Measurements from ENCODE around the gene GPR39. TPM values are rescaled to one million over a fixed set of nuclear protein-coding genes. Genes with fewer than 3 reads are reported as not detected.

GPR39 gene
- total RNA-seq, 1 experiment from 2014 or later: 34.8 TPM

DNA sequence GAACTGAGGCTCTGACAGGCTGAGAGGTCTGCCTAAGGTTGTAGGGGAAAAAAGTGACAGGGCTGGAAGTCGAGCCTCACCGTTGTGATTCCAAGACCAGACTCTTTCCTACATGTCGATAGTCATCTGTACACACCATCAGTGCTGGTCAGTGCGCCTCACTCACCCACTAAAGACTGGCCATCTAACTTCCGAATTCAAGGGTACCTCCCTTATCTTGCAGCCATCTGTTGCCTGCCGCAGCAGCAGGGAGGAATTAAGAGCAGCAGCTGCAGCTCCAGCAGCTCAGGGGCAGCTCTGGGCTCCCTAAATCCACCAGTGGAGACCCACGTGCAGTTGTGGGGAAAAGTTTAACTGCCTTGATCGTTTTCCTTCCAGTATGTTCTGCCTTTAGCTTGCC is 32.6 kb upstream of the GPR39 start:
- Histone ChIP-seq H3K27me3 (ENCODE audit: low read length) (no peaks in the 10 kb centered on the region), H3K9me3 (ENCODE audit: low read length) (no peaks in the 10 kb centered on the region; the same call in 1 of the 2 replicates), H2AFZ (ENCODE audit: low read length) (no peak overlapping the region), H3K27ac (ENCODE audit: low read length) (no peak overlapping the region), H3K9ac (ENCODE audit: low read length) (no peak overlapping the region), H3F3A (ENCODE audit: low read length, unreplicated experiment) (no peaks in the 10 kb centered on the region), H3K79me2 (ENCODE audit: low read length) (no peaks in the 10 kb centered on the region), H3K4me1 (ENCODE audit: insufficient read depth, low read length) (no peaks in the 10 kb centered on the region), H3K36me3 (ENCODE audit: low read depth, low read length) (no peaks in the 10 kb centered on the region), H3K4me3 (ENCODE audit: low read length) (no peak overlapping the region), H4K20me1 (ENCODE audit: low read length) (no peaks in the 10 kb centered on the region), H3K4me2 (ENCODE audit: low read length) (no peak overlapping the region), H3K9me2 (replicated peaks; ENCODE audit: low read length) (no peaks in the 10 kb centered on the region)
- TF ChIP-seq, protein P1, sequence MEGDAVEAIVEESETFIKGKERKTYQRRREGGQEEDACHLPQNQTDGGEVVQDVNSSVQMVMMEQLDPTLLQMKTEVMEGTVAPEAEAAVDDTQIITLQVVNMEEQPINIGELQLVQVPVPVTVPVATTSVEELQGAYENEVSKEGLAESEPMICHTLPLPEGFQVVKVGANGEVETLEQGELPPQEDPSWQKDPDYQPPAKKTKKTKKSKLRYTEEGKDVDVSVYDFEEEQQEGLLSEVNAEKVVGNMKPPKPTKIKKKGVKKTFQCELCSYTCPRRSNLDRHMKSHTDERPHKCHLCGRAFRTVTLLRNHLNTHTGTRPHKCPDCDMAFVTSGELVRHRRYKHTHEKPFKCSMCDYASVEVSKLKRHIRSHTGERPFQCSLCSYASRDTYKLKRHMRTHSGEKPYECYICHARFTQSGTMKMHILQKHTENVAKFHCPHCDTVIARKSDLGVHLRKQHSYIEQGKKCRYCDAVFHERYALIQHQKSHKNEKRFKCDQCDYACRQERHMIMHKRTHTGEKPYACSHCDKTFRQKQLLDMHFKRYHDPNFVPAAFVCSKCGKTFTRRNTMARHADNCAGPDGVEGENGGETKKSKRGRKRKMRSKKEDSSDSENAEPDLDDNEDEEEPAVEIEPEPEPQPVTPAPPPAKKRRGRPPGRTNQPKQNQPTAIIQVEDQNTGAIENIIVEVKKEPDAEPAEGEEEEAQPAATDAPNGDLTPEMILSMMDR (conservative IDR thresholded peaks at IDR 0.05; ENCODE audit: low read depth, low read length): no peak
- TF ChIP-seq EZH2phosphoT487 (IDR thresholded peaks at IDR 0.05; ENCODE audit: borderline replicate concordance, low read length) (no peak), EZH2 (IDR thresholded peaks at IDR 0.05; ENCODE audit: low read length, unreplicated experiment) (no peak)
- intact Hi-C loops (cut with micrococcal nuclease): no loop called here
- ChIA-PET CTCF (no interaction called here), POLR2A (ENCODE audit: unreplicated experiment) (no interaction called here)
- DNase-seq: no peak
- BruUV-seq (replicated peaks): no TSS peak
- no peak for ATAC-seq

DNA sequence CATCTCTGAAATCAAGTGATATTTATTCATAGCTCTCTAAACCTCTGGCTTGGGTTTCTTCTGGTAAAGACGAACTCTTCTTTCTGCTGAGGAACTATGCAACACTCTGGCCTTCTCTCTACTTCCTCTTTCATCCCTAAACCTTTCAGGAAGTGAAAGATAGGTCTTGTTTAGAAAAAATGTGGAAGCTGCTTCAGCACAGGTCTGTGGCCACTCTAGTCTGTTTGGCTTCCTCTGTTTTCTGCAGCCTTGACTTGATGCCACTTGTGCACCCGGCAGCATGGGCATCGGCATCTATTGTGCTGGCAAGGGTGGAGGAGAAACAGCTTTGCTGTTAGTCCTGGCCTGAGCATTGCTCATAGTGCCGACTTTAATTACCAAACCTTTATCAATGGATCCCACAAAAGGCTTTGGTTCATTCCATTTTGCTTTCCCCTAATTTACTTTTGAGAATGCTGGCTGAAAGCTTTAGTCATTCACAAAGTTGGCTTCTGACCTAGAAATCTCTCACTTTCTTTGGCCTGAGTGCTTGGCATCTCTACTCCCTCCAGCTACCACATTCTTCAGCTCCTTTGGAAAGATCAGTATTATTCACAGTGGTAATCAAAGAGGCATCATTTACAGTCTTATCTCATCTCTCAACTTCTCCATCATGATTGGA is 32.0 kb upstream of the GPR39 start:
- intact Hi-C loops (cut with micrococcal nuclease): no loop called here
- Histone ChIP-seq H3K9me2 (replicated peaks; ENCODE audit: low read length) (no peaks in the 10 kb centered on the region), H3K4me2 (ENCODE audit: low read length) (no peak overlapping the region), H3K9me3 (ENCODE audit: low read length) (no peaks in the 10 kb centered on the region; the same call in 1 of the 2 replicates), H3K9ac (ENCODE audit: low read length) (no peak overlapping the region), H3K4me1 (ENCODE audit: insufficient read depth, low read length) (no peaks in the 10 kb centered on the region), H3K36me3 (ENCODE audit: low read depth, low read length) (no peaks in the 10 kb centered on the region), H3K4me3 (ENCODE audit: low read length) (no peak overlapping the region), H3F3A (ENCODE audit: low read length, unreplicated experiment) (no peaks in the 10 kb centered on the region), H3K27me3 (ENCODE audit: low read length) (no peaks in the 10 kb centered on the region), H3K79me2 (ENCODE audit: low read length) (no peaks in the 10 kb centered on the region), H2AFZ (ENCODE audit: low read length) (no peak overlapping the region), H4K20me1 (ENCODE audit: low read length) (no peaks in the 10 kb centered on the region), H3K27ac (ENCODE audit: low read length) (no peak overlapping the region)
- no TSS peak for BruUV-seq (replicated peaks)
- CTCF ChIA-PET: no interaction called here
- no peak for DNase-seq
- POLR2A ChIA-PET (ENCODE audit: unreplicated experiment): no interaction called here
- no peak for TF ChIP-seq EZH2 (IDR thresholded peaks at IDR 0.05; ENCODE audit: low read length, unreplicated experiment)
- TF ChIP-seq EZH2phosphoT487 (IDR thresholded peaks at IDR 0.05; ENCODE audit: borderline replicate concordance, low read length): no peak
- TF ChIP-seq, protein P1 (conservative IDR thresholded peaks at IDR 0.05; ENCODE audit: low read depth, low read length): no peak
- ATAC-seq: no peak

DNA sequence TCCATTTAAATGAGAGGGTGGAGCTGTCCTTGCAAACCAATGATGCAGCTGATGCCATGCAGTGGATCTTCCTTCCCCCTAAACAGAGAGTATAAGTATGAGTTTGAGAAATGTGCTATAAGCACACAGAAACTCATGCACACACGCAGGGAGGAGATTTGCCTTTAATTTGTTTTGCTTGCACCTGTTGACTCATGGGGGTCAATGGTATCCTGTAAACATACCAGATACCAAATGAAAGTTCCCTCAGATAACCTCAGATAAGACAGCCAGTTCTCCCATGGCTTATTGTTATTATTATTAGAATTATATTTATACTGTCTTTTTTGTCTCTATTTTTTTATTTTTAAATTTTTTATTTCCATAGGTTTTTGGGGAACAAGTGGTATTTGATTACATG is 29.5 kb upstream of the GPR39 start:
- no peaks in the 10 kb centered on the region for H3K27me3 ChIP-seq (ENCODE audit: low read length)
- DNase-seq: no peak
- intact Hi-C loops (cut with micrococcal nuclease): no loop called here
- H3F3A ChIP-seq (ENCODE audit: low read length, unreplicated experiment): no peaks in the 10 kb centered on the region
- H3K9me2 ChIP-seq (replicated peaks; ENCODE audit: low read length): no peaks in the 10 kb centered on the region
- no peak overlapping the region for H3K4me3 ChIP-seq (ENCODE audit: low read length)
- H3K27ac ChIP-seq (ENCODE audit: low read length): no peak overlapping the region
- ATAC-seq: no peak
- H3K9me3 ChIP-seq (ENCODE audit: low read length): no peaks in the 10 kb centered on the region
- no peak overlapping the region for H3K9ac ChIP-seq (ENCODE audit: low read length)
- TF ChIP-seq EZH2 (IDR thresholded peaks at IDR 0.05; ENCODE audit: low read length, unreplicated experiment): no peak
- H3K79me2 ChIP-seq (ENCODE audit: low read length): no peaks in the 10 kb centered on the region
- BruUV-seq (replicated peaks): no TSS peak
- ChIA-PET CTCF (no interaction called here), POLR2A (ENCODE audit: unreplicated experiment) (no interaction called here)
- no peak overlapping the region for H2AFZ ChIP-seq (ENCODE audit: low read length)
- no peaks in the 10 kb centered on the region for H3K4me1 ChIP-seq (ENCODE audit: insufficient read depth, low read length)
- no peaks in the 10 kb centered on the region for H3K36me3 ChIP-seq (ENCODE audit: low read depth, low read length)
- H3K4me2 ChIP-seq (ENCODE audit: low read length): no peak overlapping the region
- H4K20me1 ChIP-seq (ENCODE audit: low read length): no peaks in the 10 kb centered on the region

Data from PC-3 (cell line).